Adrenal gland (tissue), 12 donors: Measurements from ENCODE around the gene ZBTB44. TPM values are rescaled to one million over a fixed set of nuclear protein-coding genes. Genes with fewer than 3 reads are reported as not detected.

ENCODE experiments used
- DNase-seq, 7 donors: peaks; one replicate each; pipeline ENCODE4 v3.0.0-alpha.2; 2019 to 2020
- H3K27ac ChIP-seq, 5 donors: fragments of 200-600 bp; sonication (generic) in 4 of 5; 1 replicate in 3 of 5; 2 replicates in 2 of 5; pipeline versions ENCODE4 v1.5.1 to v1.8.0; 2016 to 2020; ENCODE audit warnings: mild to moderate bottlenecking in 1 of 5
- H3K27me3 ChIP-seq: fragments of 200-600 bp; 2 replicates; pipeline ENCODE4 v1.8.0; 2021
- H3K36me3 ChIP-seq, 2 donors: fragments of 200-600 bp; replicated peaks in 1 of 2; 1 replicate in 1 of 2; 2 replicates in 1 of 2; pipeline versions ENCODE4 v1.5.1 to v1.8.0; 2018 to 2022
- H3K4me1 ChIP-seq, 2 donors: fragments of 200-600 bp; replicated peaks in 1 of 2; 1 replicate in 1 of 2; 2 replicates in 1 of 2; pipeline versions ENCODE4 v1.5.1 to v1.8.0; 2018 to 2021
- H3K4me3 ChIP-seq, 4 donors: fragments of 200-600 bp; sonication (generic) in 3 of 4; one replicate each; pipeline ENCODE4 v1.5.1; 2016 to 2018
- H3K9me3 ChIP-seq, 3 donors: fragments of 200-600 bp; sonication (generic) in 1 of 3; replicated peaks in 1 of 3; 1 replicate in 2 of 3; 2 replicates in 1 of 3; pipeline versions ENCODE4 v1.5.1 to v1.8.0; 2016 to 2021
- POLR2A ChIP-seq, 2 donors: fragments of 450-650 bp; IDR thresholded peaks; one replicate each; pipeline ENCODE4 v1.6.1; 2017; ENCODE audit warnings: antibody characterized with exemption in 2 of 2, mild to moderate bottlenecking in 2 of 2, moderate library complexity in 1 of 2
- WGBS, 4 donors: extraction: QIAGEN DNeasy Blood & Tissue Kit in 2 of 4; methylation state at CpG; one replicate each; pipeline versions ENCODE4 v1.1.5 to v1.1.7; 2013 to 2017; 5-methylcytosine and 5-hydroxymethylcytosine counted together
- intact Hi-C, 2 donors: fragments of 100-400 bp; cut with DNase I; formaldehyde crosslinking; loops; one replicate each; pipeline versions ENCODE4 v1.14.1 to v1.15.0; 2022 to 2023
- polyA plus RNA-seq, 3 donors: library from polyadenylated mRNA; stranded (reverse); fragments of 200-250 nt in 2 of 3; fragments of 350-450 nt in 1 of 3; fragmentation: Illumina TruSeq in 1 of 3; extraction: RNeasy Lipid Tissue Mini Kit (QIAGEN cat#74804) in 1 of 3; gene quantifications; one replicate each; pipeline ENCODE4 v1.2.3, GENCODE V29; 2013 to 2014
- total RNA-seq, 9 donors: library from RNA; depleted of rRNA in 4 of 9; stranded (reverse); fragments of >200 nt in 4 of 9; fragments of 120-200 nt in 1 of 9; fragmentation: NEBNext Ultra II Directional in 1 of 9; extraction: Animal tissue kit (Norgen Biotek cat#: 25700) in 1 of 9; gene quantifications; one replicate each; pipeline versions ENCODE4 v1.1.0 to v1.2.4, GENCODE V29; 2013 to 2023
- TF ChIP-seq, protein P1 (sequence below), 6 experiments: fragments of 450-650 bp in 4 of 6; fragments of 200-600 bp in 2 of 6; sonication (generic) in 1 of 6; IDR thresholded peaks; 1 replicate in 5 of 6; 2 replicates in 1 of 6; pipeline versions ENCODE4 v1.5.1 to v1.8.0; 2016 to 2021; ENCODE audit warnings: antibody characterized with exemption in 6 of 6, mild to moderate bottlenecking in 2 of 6, moderate library complexity in 1 of 6
- donor health status: healthy with polysubstance abuse.
- donor health status: Bipolar disorder and iron deficiency.
- donor health status: DM: yes; HTN: yes; CAD: no.
- donor health status: DM: no; HTN: no; CAD: no.
- donor health status: DM: no; HTN: no; CAD: no.
- donor health status: DM: yes; HTN: yes; CAD: no.

ZBTB44 gene
- total and polyA plus RNA-seq, 12 donors = 10.1 to 94.3 (median 39.6) TPM

GRCh38 chr11:130308886-130309285, 5.8 kb downstream of the ZBTB44 start:
- H3K36me3 ChIP-seq = no peaks in the 10 kb centered on the region
- WGBS, 4 donors = 32 to 52% (median 42%) methylated on average over 2 of the region's 2 CpGs
- no peaks in the 10 kb centered on the region for H3K27me3 ChIP-seq
- H3K4me3 ChIP-seq = no peak overlapping the region
- peak overlapping the region in 3 of 5 donors; percentile 46 to 58 (median 57) for H3K27ac ChIP-seq
- peak; percentile 24 to 76 (median 67) for DNase-seq
- peak in 1 of 2 donors; percentile 64 for TF ChIP-seq POLR2A (IDR thresholded peaks at IDR 0.05)
- TF ChIP-seq, protein P1, sequence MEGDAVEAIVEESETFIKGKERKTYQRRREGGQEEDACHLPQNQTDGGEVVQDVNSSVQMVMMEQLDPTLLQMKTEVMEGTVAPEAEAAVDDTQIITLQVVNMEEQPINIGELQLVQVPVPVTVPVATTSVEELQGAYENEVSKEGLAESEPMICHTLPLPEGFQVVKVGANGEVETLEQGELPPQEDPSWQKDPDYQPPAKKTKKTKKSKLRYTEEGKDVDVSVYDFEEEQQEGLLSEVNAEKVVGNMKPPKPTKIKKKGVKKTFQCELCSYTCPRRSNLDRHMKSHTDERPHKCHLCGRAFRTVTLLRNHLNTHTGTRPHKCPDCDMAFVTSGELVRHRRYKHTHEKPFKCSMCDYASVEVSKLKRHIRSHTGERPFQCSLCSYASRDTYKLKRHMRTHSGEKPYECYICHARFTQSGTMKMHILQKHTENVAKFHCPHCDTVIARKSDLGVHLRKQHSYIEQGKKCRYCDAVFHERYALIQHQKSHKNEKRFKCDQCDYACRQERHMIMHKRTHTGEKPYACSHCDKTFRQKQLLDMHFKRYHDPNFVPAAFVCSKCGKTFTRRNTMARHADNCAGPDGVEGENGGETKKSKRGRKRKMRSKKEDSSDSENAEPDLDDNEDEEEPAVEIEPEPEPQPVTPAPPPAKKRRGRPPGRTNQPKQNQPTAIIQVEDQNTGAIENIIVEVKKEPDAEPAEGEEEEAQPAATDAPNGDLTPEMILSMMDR (IDR thresholded peaks at IDR 0.05) = no peak
- H3K4me1 ChIP-seq = peaks cover 16 to 49% of the 10 kb centered on the region in 2 donors
- no peaks in the 10 kb centered on the region for H3K9me3 ChIP-seq
- intact Hi-C loops = no loop called here

DNA sequence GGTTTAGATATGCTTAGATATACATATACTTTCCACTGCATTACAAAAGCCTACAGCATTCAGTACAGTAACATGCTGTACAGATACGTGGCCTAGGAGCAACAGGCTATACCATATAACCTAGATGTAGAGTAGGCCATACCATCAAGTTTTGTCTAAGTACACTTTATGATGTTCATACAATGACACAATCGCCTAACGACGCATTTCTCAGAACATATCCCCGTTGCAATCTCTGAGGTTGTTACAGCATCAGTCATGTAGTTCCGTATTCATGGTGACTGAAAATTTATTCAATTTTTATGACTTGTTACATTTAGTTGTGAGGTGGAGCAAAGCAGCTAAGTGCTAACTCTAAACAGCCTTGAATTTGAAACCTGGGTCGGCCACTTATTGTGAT, 6.7 kb downstream of the ZBTB44 start:
- Histone ChIP-seq H3K27ac (peak overlapping the region in 3 of 5 donors; percentile 46 to 58 (median 57)), H3K4me1 (peaks cover 14 to 46% of the 10 kb centered on the region in 2 donors), H3K9me3 (no peaks in the 10 kb centered on the region), H3K36me3 (no peaks in the 10 kb centered on the region), H3K27me3 (no peaks in the 10 kb centered on the region), H3K4me3 (no peak overlapping the region)
- intact Hi-C loops = no loop called here
- TF ChIP-seq POLR2A (IDR thresholded peaks at IDR 0.05) = no peak
- TF ChIP-seq, protein P1 (IDR thresholded peaks at IDR 0.05) = no peak
- DNase-seq = no peak
- 88 to 97% (median 91%) methylated on average over 7 of the region's 7 CpGs for WGBS, 4 donors

GRCh38 chr11:130304651-130305050, 10.1 kb downstream of the ZBTB44 start:
- no peak for DNase-seq
- no peak overlapping the region for H3K27ac ChIP-seq
- TF ChIP-seq, protein P1 (IDR thresholded peaks at IDR 0.05) = no peak
- no peak for TF ChIP-seq POLR2A (IDR thresholded peaks at IDR 0.05)
- H3K4me1 ChIP-seq = peaks cover 15 to 24% of the 10 kb centered on the region in 2 donors
- no peaks in the 10 kb centered on the region for H3K36me3 ChIP-seq
- H3K27me3 ChIP-seq = no peaks in the 10 kb centered on the region
- H3K4me3 ChIP-seq = no peak overlapping the region
- intact Hi-C loops = no loop called here
- WGBS, 4 donors = 73 to 93% (median 82%) methylated on average over 2 of the region's 2 CpGs
- no peaks in the 10 kb centered on the region for H3K9me3 ChIP-seq

GRCh38 chr11:130301002-130301401, 13.7 kb downstream of the ZBTB44 start:
- Histone ChIP-seq H3K9me3 (no peaks in the 10 kb centered on the region), H3K4me1 (peaks cover 4 to 10% of the 10 kb centered on the region in 2 donors), H3K4me3 (no peak overlapping the region), H3K27ac (no peak overlapping the region), H3K36me3 (no peaks in the 10 kb centered on the region), H3K27me3 (no peaks in the 10 kb centered on the region)
- no peak for DNase-seq
- no peak for TF ChIP-seq POLR2A (IDR thresholded peaks at IDR 0.05)
- 65 to 76% (median 72%) methylated on average over 5 of the region's 5 CpGs for WGBS, 4 donors
- intact Hi-C loops = no loop called here

- no peak overlapping the region for H3K27ac ChIP-seq
- no peaks in the 10 kb centered on the region for H3K9me3 ChIP-seq
- H3K4me3 ChIP-seq = no peak overlapping the region
- peaks cover 4 to 10% of the 10 kb centered on the region in 2 donors for H3K4me1 ChIP-seq
- intact Hi-C loops = no loop called here
- DNase-seq = no peak
- H3K27me3 ChIP-seq = no peaks in the 10 kb centered on the region
- TF ChIP-seq, protein P1 (IDR thresholded peaks at IDR 0.05) = no peak
- no peak for TF ChIP-seq POLR2A (IDR thresholded peaks at IDR 0.05)
- WGBS, 4 donors = 25 to 41% (median 34%) methylated on average over 1 of the region's 1 CpG
- H3K36me3 ChIP-seq = no peaks in the 10 kb centered on the region
Observed at GRCh38 chr11:130300567-130300966, 14.2 kb downstream of the ZBTB44 start.
